Fibroblast of villous mesenchyme (primary cell): Measurements from ENCODE around the gene SHISAL1. TPM values are rescaled to one million over a fixed set of nuclear protein-coding genes. Genes with fewer than 3 reads are reported as not detected.

ENCODE experiments used
- DNase-seq: peaks from one replicate; pipeline ENCODE4 v3.0.0-alpha.2; 2010; ENCODE audit warnings: low read depth
- H3K4me3 ChIP-seq: 2 replicates; pipeline ENCODE4 v1.5.1; 2011; ENCODE audit warnings: low read depth, mild to moderate bottlenecking, low read length
- CTCF ChIP-seq: IDR thresholded peaks from 2 replicates; pipeline ENCODE4 v1.5.1; 2012; ENCODE audit warnings: low read depth, mild to moderate bottlenecking, low read length; ENCODE audit not compliant: insufficient read depth
- total RNA-seq: library from RNA; depleted of rRNA; stranded (reverse); fragments of >200 nt; gene quantifications from 2 replicates; pipeline ENCODE4 v1.2.3, GENCODE V29; 2012

The SHISAL1 gene
- total RNA-seq, 1 donor = 3.0 TPM

- DNase-seq = no peak
- no peak overlapping the region for H3K4me3 ChIP-seq
- TF ChIP-seq CTCF = no peak
Observed at GRCh38 chr22:44269117-44269498, 43.6 kb downstream of the SHISAL1 start.

GRCh38 chr22:44268431-44269116 is 44.2 kb downstream of the SHISAL1 start:
- no peak for TF ChIP-seq CTCF
- DNase-seq = no peak
- H3K4me3 ChIP-seq = no peak overlapping the region

GRCh38 chr22:44267856-44268255 is 44.9 kb downstream of the SHISAL1 start:
- H3K4me3 ChIP-seq = no peak overlapping the region
- no peak for DNase-seq
- no peak for TF ChIP-seq CTCF

GRCh38 chr22:44266796-44267760 is 45.7 kb downstream of the SHISAL1 start:
- TF ChIP-seq CTCF = no peak
- H3K4me3 ChIP-seq = no peak overlapping the region
- no peak for DNase-seq

- TF ChIP-seq CTCF = no peak
- DNase-seq = no peak
- no peak overlapping the region for H3K4me3 ChIP-seq
Observed at GRCh38 chr22:44263547-44263946, 49.2 kb downstream of the SHISAL1 start.

- H3K4me3 ChIP-seq = no peak overlapping the region
- no peak for DNase-seq
- TF ChIP-seq CTCF = no peak
Observed at GRCh38 chr22:44261861-44262595, 50.7 kb downstream of the SHISAL1 start.
